DND-41 (cell line): ENCODE measurements around the gene USP12.

Experiments used
- ATAC-seq: fragments of 200-7000 bp; cut with Tn5 transposase; 3 replicates; pipeline ENCODE4 v1.9.1; 2021; ENCODE audit warnings: low read depth; ENCODE audit not compliant: insufficient read depth
- DNase-seq: peaks from one replicate; pipeline ENCODE4 v3.0.0-alpha.2; 2020
- H2AFZ ChIP-seq: 2 replicates; pipeline ENCODE4 v1.6.0; 2012; ENCODE audit warnings: low read depth, low read length
- H3K27ac ChIP-seq: 2 replicates; pipeline ENCODE4 v1.5.1; 2012; ENCODE audit warnings: low read length, inconsistent platforms
- H3K27me3 ChIP-seq: fragments of 200-600 bp; sonication (generic); 2 replicates; pipeline ENCODE4 v1.6.0; 2012; ENCODE audit warnings: low read length, mild to moderate bottlenecking, inconsistent platforms; ENCODE audit not compliant: insufficient read depth, poor library complexity
- H3K36me3 ChIP-seq: 2 replicates; pipeline ENCODE4 v1.5.1; 2012; ENCODE audit warnings: low read length, inconsistent platforms; ENCODE audit not compliant: insufficient read depth
- H3K4me1 ChIP-seq: 2 replicates; pipeline ENCODE4 v1.5.1; 2012; ENCODE audit warnings: mild to moderate bottlenecking, low read length; ENCODE audit not compliant: insufficient read depth
- H3K4me2 ChIP-seq: 2 replicates; pipeline ENCODE4 v1.6.0; 2012; ENCODE audit warnings: mild to moderate bottlenecking, moderate library complexity, low read length, inconsistent platforms; ENCODE audit not compliant: insufficient read depth
- H3K4me3 ChIP-seq, 2 experiments: fragments of 200-600 bp in 1 of 2; shearing (Covaris generic) in 1 of 2; 2 replicates each; pipeline ENCODE4 v1.5.1; 2012 to 2016; ENCODE audit warnings: inconsistent platforms in 2 of 2, low read length in 2 of 2, mild to moderate bottlenecking in 2 of 2, low read depth in 1 of 2, moderate library complexity in 1 of 2
- H3K79me2 ChIP-seq: 2 replicates; pipeline ENCODE4 v1.6.0; 2012; ENCODE audit warnings: low read length, inconsistent platforms; ENCODE audit not compliant: insufficient read depth
- H3K9ac ChIP-seq: 2 replicates; pipeline ENCODE4 v1.6.0; 2012; ENCODE audit warnings: low read depth, mild to moderate bottlenecking, inconsistent platforms, low read length, moderate library complexity
- H3K9me3 ChIP-seq: 2 replicates; pipeline ENCODE4 v1.5.1; 2012; ENCODE audit warnings: low read length, moderate library complexity, mild to moderate bottlenecking, inconsistent platforms; ENCODE audit not compliant: insufficient read depth, severe bottlenecking
- H4K20me1 ChIP-seq: 2 replicates; pipeline ENCODE4 v1.6.0; 2012; ENCODE audit warnings: low read length; ENCODE audit not compliant: insufficient read depth
- EZH2 ChIP-seq: IDR thresholded peaks from 3 replicates; pipeline ENCODE4 v1.6.1; 2012; ENCODE audit warnings: borderline replicate concordance, low read depth, mild to moderate bottlenecking, moderate library complexity, low read length, inconsistent platforms; ENCODE audit not compliant: severe bottlenecking
- TF ChIP-seq, protein P1 (sequence below): IDR thresholded peaks from 2 replicates; pipeline ENCODE4 v1.5.1; 2012; ENCODE audit warnings: borderline replicate concordance, low read length, moderate library complexity, mild to moderate bottlenecking; ENCODE audit not compliant: poor library complexity, severe bottlenecking; ENCODE audit errors: extremely low read depth

The USP12 gene

DNA sequence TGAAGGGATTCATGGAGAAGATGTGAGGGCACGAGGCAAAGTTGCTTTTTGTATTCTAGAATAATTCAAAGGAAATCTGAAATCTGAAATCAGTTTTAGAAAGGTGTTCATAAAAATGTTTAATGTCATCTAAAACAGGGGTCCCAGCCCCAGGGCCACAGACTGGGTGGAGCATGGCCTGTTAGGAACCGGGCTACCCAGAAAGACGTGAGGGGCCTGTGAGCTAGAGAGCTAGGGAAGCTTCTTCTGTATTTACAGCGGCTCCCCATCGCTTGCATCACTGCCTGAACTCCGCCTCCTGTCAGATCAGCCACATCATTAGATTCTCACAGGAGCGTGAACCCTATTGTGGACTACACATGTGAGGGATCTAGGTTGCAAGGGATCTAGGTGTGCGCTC lies 151.2 kb downstream of the USP12 start:
- H3K4me2 ChIP-seq: no peak overlapping the region
- H3K4me1 ChIP-seq: no peaks in the 10 kb centered on the region
- no peaks in the 10 kb centered on the region for H3K9me3 ChIP-seq
- no peak overlapping the region for H2AFZ ChIP-seq
- H3K36me3 ChIP-seq: no peaks in the 10 kb centered on the region
- peaks cover 7% of the 10 kb centered on the region for H3K27me3 ChIP-seq
- ATAC-seq (no peak), DNase-seq (no peak)
- TF ChIP-seq, protein P1, sequence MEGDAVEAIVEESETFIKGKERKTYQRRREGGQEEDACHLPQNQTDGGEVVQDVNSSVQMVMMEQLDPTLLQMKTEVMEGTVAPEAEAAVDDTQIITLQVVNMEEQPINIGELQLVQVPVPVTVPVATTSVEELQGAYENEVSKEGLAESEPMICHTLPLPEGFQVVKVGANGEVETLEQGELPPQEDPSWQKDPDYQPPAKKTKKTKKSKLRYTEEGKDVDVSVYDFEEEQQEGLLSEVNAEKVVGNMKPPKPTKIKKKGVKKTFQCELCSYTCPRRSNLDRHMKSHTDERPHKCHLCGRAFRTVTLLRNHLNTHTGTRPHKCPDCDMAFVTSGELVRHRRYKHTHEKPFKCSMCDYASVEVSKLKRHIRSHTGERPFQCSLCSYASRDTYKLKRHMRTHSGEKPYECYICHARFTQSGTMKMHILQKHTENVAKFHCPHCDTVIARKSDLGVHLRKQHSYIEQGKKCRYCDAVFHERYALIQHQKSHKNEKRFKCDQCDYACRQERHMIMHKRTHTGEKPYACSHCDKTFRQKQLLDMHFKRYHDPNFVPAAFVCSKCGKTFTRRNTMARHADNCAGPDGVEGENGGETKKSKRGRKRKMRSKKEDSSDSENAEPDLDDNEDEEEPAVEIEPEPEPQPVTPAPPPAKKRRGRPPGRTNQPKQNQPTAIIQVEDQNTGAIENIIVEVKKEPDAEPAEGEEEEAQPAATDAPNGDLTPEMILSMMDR: no peak
- no peak for TF ChIP-seq EZH2
- no peak overlapping the region for H3K4me3 ChIP-seq
- H3K9ac ChIP-seq: no peak overlapping the region
- H3K79me2 ChIP-seq: no peaks in the 10 kb centered on the region
- H4K20me1 ChIP-seq: no peaks in the 10 kb centered on the region
- H3K27ac ChIP-seq: no peak overlapping the region

DNA sequence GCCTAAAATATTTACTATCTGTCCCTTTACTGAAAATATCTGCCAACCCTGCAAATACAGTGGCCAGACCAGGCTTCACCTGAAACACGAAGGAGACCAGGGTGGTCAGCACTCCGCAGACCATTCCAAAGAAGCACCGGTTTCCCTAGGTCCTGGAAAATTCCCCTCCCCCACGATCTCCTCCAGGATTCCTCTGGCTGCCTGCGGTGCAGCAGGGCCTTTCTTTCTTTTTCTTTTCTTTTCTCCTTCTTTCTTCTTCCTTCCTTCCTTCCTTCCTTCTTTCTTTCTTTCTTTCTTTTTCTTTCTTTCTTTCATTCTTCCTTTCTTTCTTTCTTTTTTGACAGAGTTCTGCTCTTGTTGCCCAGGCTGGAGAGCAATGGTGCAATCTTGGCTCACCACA lies 152.7 kb downstream of the USP12 start:
- Histone ChIP-seq H3K4me3 (no peak overlapping the region), H3K9me3 (no peaks in the 10 kb centered on the region), H3K4me1 (no peaks in the 10 kb centered on the region), H3K4me2 (no peak overlapping the region), H3K27ac (no peak overlapping the region), H2AFZ (no peak overlapping the region), H3K9ac (no peak overlapping the region), H3K79me2 (no peaks in the 10 kb centered on the region), H3K36me3 (no peaks in the 10 kb centered on the region), H3K27me3 (no peaks in the 10 kb centered on the region), H4K20me1 (no peaks in the 10 kb centered on the region)
- DNase-seq (no peak), ATAC-seq (no peak)
- TF ChIP-seq, protein P1: no peak
- TF ChIP-seq EZH2: no peak

DNA sequence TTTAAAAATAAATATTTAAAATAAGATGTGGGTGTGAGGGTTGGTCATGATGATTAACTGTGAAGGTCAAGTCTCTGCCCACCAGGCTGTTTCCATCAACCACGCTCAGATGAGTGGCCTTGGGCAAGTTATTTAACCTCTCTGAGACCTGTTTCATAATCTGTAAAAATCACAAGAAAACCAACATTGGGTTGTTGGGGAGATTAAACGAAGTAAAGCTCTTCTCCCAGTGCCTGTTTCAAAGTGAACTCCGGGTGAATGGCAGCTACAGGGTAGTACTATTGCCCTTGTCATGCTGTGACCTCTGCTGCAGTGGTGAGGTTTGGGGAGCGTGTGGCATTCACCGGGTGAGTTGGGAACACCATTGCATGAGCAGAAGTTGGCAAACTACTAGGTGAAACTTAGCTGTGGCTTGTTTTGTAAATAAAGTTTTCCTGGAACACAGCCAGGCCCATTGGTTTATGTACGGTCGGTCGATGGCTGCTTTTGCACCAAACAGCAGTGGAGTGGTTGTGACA lies 153.2 kb downstream of the USP12 start:
- H3K9me3 ChIP-seq: no peaks in the 10 kb centered on the region
- ATAC-seq: no peak
- no peak overlapping the region for H3K4me2 ChIP-seq
- no peaks in the 10 kb centered on the region for H3K4me1 ChIP-seq
- H4K20me1 ChIP-seq: no peaks in the 10 kb centered on the region
- no peak overlapping the region for H3K9ac ChIP-seq
- H3K27me3 ChIP-seq: no peaks in the 10 kb centered on the region
- H3K27ac ChIP-seq: no peak overlapping the region
- no peaks in the 10 kb centered on the region for H3K36me3 ChIP-seq
- no peaks in the 10 kb centered on the region for H3K79me2 ChIP-seq
- no peak overlapping the region for H3K4me3 ChIP-seq
- DNase-seq: no peak
- TF ChIP-seq, protein P1: no peak
- TF ChIP-seq EZH2: no peak
- no peak overlapping the region for H2AFZ ChIP-seq

DNA sequence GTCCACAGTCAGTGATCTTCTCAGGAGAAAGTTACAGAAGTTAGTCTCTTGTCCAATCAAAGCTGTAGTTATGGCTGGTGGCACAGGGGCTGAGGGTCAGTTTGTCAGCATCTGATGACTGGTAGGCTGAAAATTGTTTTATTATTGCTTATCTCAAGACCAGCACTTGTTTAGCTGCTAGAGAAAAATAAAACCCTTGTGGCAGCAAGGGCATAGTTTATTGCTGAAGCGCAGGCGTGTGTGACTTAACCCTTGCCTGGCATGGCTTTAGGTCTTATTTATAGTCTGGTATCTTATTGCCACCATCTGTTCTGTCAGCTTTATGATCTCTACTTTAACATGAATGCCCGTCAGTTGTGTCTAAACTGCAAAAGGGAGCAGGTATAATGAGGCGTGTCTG lies 154.7 kb downstream of the USP12 start:
- H2AFZ ChIP-seq: no peak overlapping the region
- H3K9ac ChIP-seq: no peak overlapping the region
- TF ChIP-seq EZH2: no peak
- no peak for DNase-seq
- no peaks in the 10 kb centered on the region for H3K9me3 ChIP-seq
- H3K4me1 ChIP-seq: no peaks in the 10 kb centered on the region
- H4K20me1 ChIP-seq: no peaks in the 10 kb centered on the region
- H3K27me3 ChIP-seq: peaks cover under 1% of the 10 kb centered on the region
- H3K79me2 ChIP-seq: no peaks in the 10 kb centered on the region
- no peaks in the 10 kb centered on the region for H3K36me3 ChIP-seq
- no peak overlapping the region for H3K4me2 ChIP-seq
- no peak overlapping the region for H3K4me3 ChIP-seq
- no peak overlapping the region for H3K27ac ChIP-seq
- ATAC-seq: no peak
